Head of caudate nucleus (tissue), 42 donors: ENCODE data around the gene ADI1.

Experiments
- DNase-seq, 42 donors: peaks; one replicate each; pipeline versions ENCODE4 v3.0.0 to v3.0.0-alpha.2; 2020 to 2021; ENCODE audit warnings: mixed read lengths in 7 of 42
- intact Hi-C: fragments of 100-400 bp; cut with DNase I; formaldehyde crosslinking; loops from one replicate; pipeline ENCODE4 v1.15.0; 2022

Gene ADI1

GRCh38 chr2:3486047-3487027, 33.0 kb downstream of the ADI1 start:
- peak in 9 of 42 donors; percentile 3 to 33 (median 11) for DNase-seq
- intact Hi-C loops: no loop called here

GRCh38 chr2:3485166-3485565, 34.2 kb downstream of the ADI1 start:
- peak in 5 of 42 donors; percentile 1 to 23 (median 11) for DNase-seq
- intact Hi-C loops: no loop called here

DNA sequence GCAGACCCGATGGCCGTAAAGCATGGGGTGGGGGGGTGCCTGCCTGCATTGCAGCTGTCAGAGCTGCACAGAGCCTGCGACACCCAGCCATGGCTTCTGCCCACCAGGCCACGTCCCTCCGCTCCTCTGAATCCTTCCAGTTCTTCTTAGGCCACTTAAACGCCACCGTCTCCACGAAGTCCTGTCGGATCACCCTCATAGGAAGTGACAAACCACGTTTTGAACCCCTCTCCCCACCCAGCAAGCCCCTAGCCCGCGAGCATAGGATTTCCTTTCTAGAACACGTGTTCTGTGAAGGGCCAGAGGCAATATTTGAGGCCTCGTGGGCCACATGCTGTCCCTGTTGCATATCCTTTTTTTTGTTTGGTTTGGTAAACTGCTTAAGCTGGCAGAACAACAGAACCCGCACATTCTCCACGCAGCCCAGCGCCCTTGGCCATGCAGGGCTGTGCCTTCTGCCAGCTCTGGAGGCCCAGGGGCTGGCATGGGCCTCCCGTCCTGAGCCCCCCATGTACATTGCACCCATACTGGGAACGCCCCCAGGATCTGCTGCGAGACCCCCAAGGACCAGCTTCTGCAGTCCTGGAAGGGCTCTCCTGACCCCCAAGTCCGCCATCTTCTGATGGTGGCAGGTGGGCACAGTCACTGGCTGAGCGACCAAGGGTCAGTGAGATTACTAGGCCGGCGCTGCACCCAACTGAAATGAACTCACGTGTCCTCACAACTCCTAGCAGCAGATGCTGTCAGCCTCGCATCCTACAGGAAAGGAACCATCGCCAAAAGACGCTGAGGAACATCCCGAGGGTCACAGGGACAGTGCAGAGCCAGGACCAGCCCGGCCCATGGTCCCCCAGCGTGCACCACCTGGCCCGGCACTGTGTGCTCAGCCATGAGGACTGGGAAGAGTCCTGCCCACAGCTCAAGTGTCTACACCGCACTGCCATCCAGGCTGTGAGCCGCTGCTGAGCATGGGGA, 35.1 kb downstream of the ADI1 start:
- peak in 5 of 42 donors; percentile 2 to 29 (median 14) for DNase-seq
- intact Hi-C loops: no loop called here

- intact Hi-C loops: no loop called here
- DNase-seq: peak in 13 of 42 donors; percentile 19 to 71 (median 50)
Observed at GRCh38 chr2:3483227-3483985, 35.9 kb downstream of the ADI1 start.

DNA sequence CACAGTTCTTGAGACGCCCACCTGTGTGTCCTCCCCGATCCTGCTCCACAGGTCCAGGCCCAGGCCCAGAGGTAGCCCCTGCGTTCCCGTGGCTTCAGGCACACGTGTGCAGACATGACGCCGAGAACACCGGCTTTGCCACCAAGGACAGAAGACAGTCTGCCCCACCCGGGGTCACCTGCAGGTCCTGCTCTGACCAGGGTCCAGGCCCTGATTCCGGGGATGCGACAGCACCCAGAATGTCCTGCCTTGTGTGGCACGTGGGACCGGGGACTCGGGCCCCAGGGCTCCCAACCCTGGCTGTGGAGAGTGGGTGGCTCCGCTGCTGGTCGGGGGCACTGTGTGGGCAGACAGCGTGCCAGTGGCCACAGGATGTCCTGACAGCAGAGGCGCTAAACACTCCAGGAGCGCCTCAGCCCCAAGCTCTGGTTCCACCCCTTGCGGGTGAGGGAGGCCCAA, 36.9 kb downstream of the ADI1 start:
- intact Hi-C loops: no loop called here
- DNase-seq: peak in 1 of 42 donors; percentile 24

GRCh38 chr2:3481736-3482362, 37.5 kb downstream of the ADI1 start:
- intact Hi-C loops: no loop called here
- peak in 1 of 42 donors; percentile 31 for DNase-seq

GRCh38 chr2:3481011-3481400, 38.3 kb downstream of the ADI1 start:
- intact Hi-C loops: no loop called here
- DNase-seq: no peak

DNA sequence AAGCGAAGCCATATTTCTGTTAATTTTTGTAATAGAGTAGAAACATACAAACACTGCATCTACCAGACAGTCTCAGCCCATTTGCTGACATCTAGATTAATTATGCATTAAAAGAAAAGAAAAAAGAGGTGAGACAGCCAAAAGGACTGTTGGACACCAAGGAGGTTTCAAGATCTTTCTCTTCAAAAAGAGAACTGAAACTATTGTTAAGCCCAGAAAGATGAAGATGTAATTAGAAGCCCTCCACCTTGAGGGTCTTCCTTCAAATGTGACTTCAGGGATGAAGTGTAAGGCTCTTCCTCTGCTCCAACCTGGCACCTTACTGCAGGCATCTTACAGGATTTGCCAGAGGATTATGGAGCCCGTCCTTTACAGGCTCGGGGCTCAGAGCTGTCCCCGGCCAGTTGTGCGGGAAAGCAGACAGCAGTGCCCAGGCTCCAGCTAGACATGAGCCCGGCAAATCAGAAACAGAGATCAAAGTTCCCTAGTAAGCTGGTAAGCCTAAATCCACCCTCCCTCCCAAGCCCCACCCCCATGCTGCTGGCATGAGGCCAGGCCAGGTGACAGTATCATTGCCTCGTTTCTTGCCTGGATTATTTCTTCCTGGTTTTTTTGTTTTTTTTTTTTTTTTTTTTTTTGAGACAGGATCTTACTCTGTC, 38.9 kb downstream of the ADI1 start:
- peak in 1 of 42 donors; percentile 34 for DNase-seq
- intact Hi-C loops: no loop called here

DNA sequence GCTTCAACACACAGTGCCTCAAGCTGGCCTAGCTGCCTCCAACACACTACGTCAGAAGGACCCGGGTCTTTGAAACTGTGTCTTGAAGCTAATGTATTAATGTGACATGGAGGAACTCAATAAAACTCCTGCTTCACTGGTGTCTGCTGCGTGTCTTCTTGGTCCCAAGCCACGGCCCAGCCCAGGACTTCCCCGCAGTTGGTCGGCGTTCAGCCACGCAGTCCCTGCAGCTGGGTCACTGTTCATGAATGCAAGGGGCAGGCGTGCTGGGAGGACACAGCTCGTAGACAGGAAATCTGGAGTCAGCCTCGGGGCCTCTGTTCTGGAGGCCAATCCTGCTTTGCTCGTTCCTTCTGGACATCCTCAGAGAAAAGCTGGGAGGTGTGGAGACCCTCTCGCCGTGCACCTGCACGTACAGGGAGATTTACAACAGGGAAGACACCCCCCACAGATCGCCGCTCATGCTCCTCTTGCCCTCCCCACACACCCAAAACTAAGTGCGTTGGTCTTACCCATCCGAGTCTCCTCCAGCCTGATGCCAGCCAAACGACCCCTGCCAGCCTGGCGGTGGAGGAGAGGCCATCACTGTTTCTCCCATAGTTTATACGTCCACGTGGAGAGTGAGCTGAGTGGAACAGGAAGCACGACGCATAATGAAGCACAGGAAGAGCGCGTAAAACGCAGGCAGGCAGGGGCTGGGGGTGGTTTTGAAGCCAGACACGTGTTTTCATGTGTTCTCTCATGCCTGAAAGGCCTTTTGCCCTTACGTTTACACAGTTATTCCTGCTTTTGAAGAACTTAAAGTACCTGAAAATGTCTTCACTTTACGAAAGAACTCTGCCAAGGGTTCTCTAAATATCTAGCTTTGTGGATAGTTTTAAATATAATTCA, 39.7 kb downstream of the ADI1 start:
- DNase-seq: peak in 1 of 42 donors; percentile 26
- intact Hi-C loops: no loop called here

DNA sequence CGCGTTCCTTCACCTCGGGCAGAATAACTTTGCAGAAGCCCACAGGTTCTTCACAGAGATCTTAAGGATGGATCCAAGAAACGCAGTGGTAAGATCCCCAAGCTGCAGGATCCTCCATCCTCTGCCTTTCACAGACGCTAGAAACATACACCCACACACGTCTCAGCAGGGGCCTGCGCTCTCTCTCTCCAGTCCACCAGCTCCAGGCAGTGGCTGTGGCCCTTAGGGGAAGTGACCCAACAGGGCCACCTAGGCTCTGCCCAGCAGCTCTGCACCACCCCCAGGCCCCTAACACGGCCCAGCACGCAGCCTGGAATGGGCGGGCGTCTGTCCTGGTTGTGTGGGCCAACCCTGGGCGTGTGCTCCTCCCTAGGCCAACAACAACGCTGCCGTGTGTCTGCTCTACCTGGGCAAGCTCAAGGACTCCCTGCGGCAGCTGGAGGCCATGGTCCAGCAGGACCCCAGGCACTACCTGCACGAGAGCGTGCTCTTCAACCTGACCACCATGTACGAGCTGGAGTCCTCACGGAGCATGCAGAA, 40.4 kb downstream of the ADI1 start:
- DNase-seq: no peak
- intact Hi-C loops: no loop called here

GRCh38 chr2:3476985-3477327, 42.4 kb downstream of the ADI1 start:
- intact Hi-C loops: no loop called here
- DNase-seq: peak in 2 of 42 donors; percentile 18 to 50

DNA sequence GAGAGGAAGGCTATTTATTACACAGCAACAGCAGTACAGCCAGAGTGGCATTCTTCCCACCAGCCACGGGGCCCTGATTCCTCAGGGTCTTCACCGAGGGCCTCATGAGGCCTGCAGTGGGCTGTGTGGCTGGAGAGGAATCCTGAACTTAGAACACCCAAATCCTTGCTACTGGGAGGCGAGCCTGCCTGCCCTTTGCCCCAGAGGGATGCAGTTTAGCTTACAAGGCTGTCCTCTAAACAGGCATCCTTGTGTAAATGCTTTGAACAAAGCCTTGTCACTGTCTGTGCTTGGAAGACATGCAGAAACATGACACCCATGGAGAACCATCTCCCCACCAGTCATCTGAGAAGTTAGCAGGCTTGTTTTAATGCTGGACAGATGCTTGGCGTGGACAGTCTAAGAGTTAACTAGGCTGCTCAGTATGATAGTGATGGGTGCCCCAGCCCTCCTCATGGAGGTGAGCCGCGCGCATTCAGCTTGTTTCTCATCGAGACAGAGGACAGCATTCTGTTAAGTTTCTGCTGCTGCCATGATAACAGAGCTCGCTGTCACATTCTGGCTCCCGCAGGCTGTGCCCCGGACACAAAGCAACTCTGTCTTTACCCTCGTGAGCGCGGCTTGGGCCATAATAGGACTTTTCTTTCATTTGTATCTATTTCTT, 42.9 kb downstream of the ADI1 start:
- intact Hi-C loops: no loop called here

DNA sequence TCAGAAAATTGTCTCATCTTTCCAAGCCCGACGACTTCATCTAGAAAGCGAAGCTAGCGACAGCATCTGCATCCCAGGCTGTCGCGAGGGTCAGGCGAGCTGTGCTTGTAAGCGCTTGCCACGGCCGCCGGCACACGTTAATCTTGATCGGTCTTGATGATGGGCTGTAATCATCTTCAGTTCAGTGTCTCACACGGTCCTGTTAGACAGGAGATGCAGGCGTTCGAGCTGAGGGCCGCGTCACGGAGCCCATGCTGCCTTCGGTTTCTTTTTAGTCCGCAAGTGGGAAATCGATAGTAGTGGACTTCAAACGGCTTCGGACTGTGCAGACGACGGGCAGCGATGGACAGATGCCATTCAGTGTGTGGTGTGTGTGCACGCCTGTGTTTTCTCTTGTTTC, 43.6 kb downstream of the ADI1 start:
- peak in 6 of 42 donors; percentile 29 to 69 (median 48) for DNase-seq
- intact Hi-C loops: no loop called here

More for the DNA sequence above, 42.9 kb downstream of the ADI1 start:
- peak; percentile 34 to 86 (median 72) for DNase-seq

DNA sequence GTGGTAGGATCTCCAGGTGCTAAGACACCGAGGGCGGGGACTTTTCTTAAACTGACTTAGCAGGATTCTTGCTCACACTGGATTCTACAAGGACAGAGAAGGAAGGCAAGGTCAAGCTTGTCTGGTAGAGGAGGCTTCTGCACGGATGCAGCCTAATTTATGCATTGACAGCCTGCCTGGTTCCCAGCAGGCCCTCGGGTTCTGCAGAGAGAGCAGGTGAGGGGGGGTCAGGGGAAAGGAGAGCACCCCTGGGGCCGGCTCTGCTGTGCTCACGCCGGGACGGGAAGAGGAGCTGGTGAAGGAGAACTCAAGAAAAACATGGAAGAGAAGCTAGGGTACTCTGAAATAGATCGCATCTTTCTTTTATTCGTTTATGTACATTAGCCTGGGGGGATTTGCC, 46.4 kb downstream of the ADI1 start:
- intact Hi-C loops: no loop called here
- DNase-seq: no peak

DNA sequence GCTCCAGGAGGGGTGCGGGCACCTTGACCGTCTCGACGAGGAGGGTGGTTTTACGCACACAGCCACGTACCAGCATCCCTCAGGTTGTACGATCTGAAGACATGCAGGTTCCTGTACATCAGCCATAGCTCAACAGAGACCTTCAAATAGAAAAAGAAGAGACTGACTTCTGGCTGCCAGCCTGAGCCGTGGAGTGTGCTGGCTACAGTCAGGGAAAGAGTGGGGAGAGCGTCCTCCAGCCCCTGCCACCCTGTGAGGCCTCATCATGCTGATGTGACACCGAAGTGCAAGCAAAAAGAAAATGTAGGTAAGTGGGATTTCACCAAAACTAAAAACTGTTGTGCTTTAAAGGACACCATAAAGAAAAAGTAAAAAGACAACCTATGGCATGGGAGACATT, 47.0 kb downstream of the ADI1 start:
- intact Hi-C loops: no loop called here
- no peak for DNase-seq
